Measurements from ENCODE around the gene MID2.
"Not testable (repeated sequence)": the region's sequence is repeated elsewhere in the genome, so short reads cannot be mapped to it uniquely, and the experiment has no call there.

The MID2 gene

GRCh38 chrX:107955337-107955736, 129.7 kb downstream of the MID2 start:
- not testable (repeated sequence) for DNase-seq

- no peak for DNase-seq
Observed at GRCh38 chrX:107968623-107969022, 143.0 kb downstream of the MID2 start.

- no peak for DNase-seq
Observed at GRCh38 chrX:107970073-107970472, 144.4 kb downstream of the MID2 start.

GRCh38 chrX:107971636-107972035, 146.0 kb downstream of the MID2 start:
- DNase-seq: no peak

All from NCI-H1105 (cell line).